ENCODE results near the gene NCOA7.

DNA sequence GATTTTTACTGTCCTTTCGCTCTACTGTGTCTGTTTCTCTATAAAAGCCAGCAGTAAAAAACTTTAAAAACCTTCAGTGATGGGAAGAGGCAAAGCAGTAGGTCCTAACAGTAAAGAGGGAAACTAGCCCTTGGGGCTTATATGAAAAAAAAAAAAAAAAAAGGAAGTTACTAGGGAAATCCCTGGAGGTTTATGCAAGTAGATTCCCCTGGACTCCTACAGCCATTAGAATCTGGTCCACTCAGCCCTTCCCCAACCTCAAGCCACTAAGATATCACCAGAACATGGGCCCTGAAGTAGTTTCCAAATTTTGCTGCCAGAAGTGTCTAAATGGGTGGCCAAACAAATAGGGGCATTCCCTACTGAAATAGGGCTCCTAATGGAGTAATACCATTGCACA is 95.3 kb downstream of the NCOA7 start:
- TF ChIP-seq, protein P1, sequence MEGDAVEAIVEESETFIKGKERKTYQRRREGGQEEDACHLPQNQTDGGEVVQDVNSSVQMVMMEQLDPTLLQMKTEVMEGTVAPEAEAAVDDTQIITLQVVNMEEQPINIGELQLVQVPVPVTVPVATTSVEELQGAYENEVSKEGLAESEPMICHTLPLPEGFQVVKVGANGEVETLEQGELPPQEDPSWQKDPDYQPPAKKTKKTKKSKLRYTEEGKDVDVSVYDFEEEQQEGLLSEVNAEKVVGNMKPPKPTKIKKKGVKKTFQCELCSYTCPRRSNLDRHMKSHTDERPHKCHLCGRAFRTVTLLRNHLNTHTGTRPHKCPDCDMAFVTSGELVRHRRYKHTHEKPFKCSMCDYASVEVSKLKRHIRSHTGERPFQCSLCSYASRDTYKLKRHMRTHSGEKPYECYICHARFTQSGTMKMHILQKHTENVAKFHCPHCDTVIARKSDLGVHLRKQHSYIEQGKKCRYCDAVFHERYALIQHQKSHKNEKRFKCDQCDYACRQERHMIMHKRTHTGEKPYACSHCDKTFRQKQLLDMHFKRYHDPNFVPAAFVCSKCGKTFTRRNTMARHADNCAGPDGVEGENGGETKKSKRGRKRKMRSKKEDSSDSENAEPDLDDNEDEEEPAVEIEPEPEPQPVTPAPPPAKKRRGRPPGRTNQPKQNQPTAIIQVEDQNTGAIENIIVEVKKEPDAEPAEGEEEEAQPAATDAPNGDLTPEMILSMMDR (IDR thresholded peaks at IDR 0.05), result no peak
- TF ChIP-seq POLR2A (IDR thresholded peaks at IDR 0.05), result no peak
